Activated naive CD4-positive, alpha-beta T cell treated with anti-CD3 and anti-CD28 coated beads, Interleukin-2, amount 50 U/mL, for 72 hours (primary cell): ENCODE results near the gene TAOK1. TPM values are rescaled to one million over a fixed set of nuclear protein-coding genes. Genes with fewer than 3 reads are reported as not detected.
"Not testable (repeated sequence)": the region's sequence is repeated elsewhere in the genome, so short reads cannot be mapped to it uniquely, and the experiment has no call there.

Experiments
- ATAC-seq, 2 donors: fragments of 150-1000 bp; cut with Tn5 transposase; 2 replicates each; pipeline ENCODE4 v1.10.0; 2021; ENCODE audit warnings: mild to moderate bottlenecking in 2 of 2, moderate library complexity in 2 of 2
- DNase-seq, 2 donors: peaks; one replicate each; pipeline ENCODE4 v3.0.0; 2021 to 2022; ENCODE audit warnings: low spot score in 2 of 2
- H3K27ac Mint-ChIP-seq, 2 donors: one replicate each; pipeline ENCODE4 v1.8.0; 2022; ENCODE audit warnings: mild to moderate bottlenecking in 2 of 2, mixed read lengths in 2 of 2
- H3K36me3 Mint-ChIP-seq, 2 donors: one replicate each; pipeline ENCODE4 v1.8.0; 2022; ENCODE audit warnings: mixed read lengths in 2 of 2
- H3K9me3 Mint-ChIP-seq, 2 donors: one replicate each; pipeline ENCODE4 v1.8.0; 2022; ENCODE audit warnings: mixed read lengths in 2 of 2
- total RNA-seq, 2 donors: library from RNA; stranded (reverse); gene quantifications; one replicate each; pipeline ENCODE4 v1.2.3, GENCODE V29; 2022

The TAOK1 gene
- total RNA-seq, 2 donors from 2014 or later = 31.6 to 37.9 TPM

- ATAC-seq = no peak
- Mint-ChIP-seq H3K27ac (no peak overlapping the region), H3K36me3 (no peaks in the 10 kb centered on the region), H3K9me3 (no peaks in the 10 kb centered on the region)
- no peak for DNase-seq
These were observed 165.7 kb downstream of the TAOK1 start for GRCh38 chr17:29555840-29556239.

- ATAC-seq = peak; percentile 42 to 54
- H3K27ac Mint-ChIP-seq = peak overlapping the region in 1 of 2 donors; percentile 38
- DNase-seq = no peak
- H3K36me3 Mint-ChIP-seq = peaks cover 0 to 4% of the 10 kb centered on the region in 2 donors
- no peaks in the 10 kb centered on the region for H3K9me3 Mint-ChIP-seq
These were observed 167.0 kb downstream of the TAOK1 start for GRCh38 chr17:29557085-29557738.

- ATAC-seq = peak; percentile 86 to 88
- Mint-ChIP-seq H3K9me3 (no peaks in the 10 kb centered on the region), H3K27ac (peak overlapping the region in 1 of 2 donors; percentile 38), H3K36me3 (peaks cover 4 to 9% of the 10 kb centered on the region in 2 donors)
- DNase-seq = no peak
These were observed 167.6 kb downstream of the TAOK1 start for GRCh38 chr17:29557739-29558116.

GRCh38 chr17:29558139-29558538, 168.0 kb downstream of the TAOK1 start:
- peak overlapping the region in 1 of 2 donors; percentile 38 for H3K27ac Mint-ChIP-seq
- not testable (repeated sequence) for ATAC-seq, H3K9me3 Mint-ChIP-seq, DNase-seq
- peaks cover 6 to 11% of the 10 kb centered on the region in 2 donors for H3K36me3 Mint-ChIP-seq

GRCh38 chr17:29559640-29560039, 169.5 kb downstream of the TAOK1 start:
- Mint-ChIP-seq H3K36me3 (peaks cover 6 to 11% of the 10 kb centered on the region in 2 donors), H3K27ac (no peak overlapping the region), H3K9me3 (no peaks in the 10 kb centered on the region)
- DNase-seq (no peak), ATAC-seq (no peak)

GRCh38 chr17:29560316-29560715, 170.2 kb downstream of the TAOK1 start:
- DNase-seq (no peak), ATAC-seq (no peak)
- Mint-ChIP-seq H3K36me3 (peaks cover 6 to 11% of the 10 kb centered on the region in 2 donors), H3K9me3 (no peaks in the 10 kb centered on the region), H3K27ac (no peak overlapping the region)

GRCh38 chr17:29561554-29562517, 171.7 kb downstream of the TAOK1 start:
- peaks cover 11 to 16% of the 10 kb centered on the region in 2 donors for H3K36me3 Mint-ChIP-seq
- H3K27ac Mint-ChIP-seq = no peak overlapping the region
- no peak for DNase-seq
- ATAC-seq = no peak
- no peaks in the 10 kb centered on the region for H3K9me3 Mint-ChIP-seq

- Mint-ChIP-seq H3K27ac (no peak overlapping the region), H3K36me3 (peaks cover 11 to 16% of the 10 kb centered on the region in 2 donors), H3K9me3 (no peaks in the 10 kb centered on the region)
- ATAC-seq (no peak), DNase-seq (no peak)
These were observed 172.5 kb downstream of the TAOK1 start for GRCh38 chr17:29562615-29563014.

- no peak for ATAC-seq
- peaks cover 11 to 16% of the 10 kb centered on the region in 2 donors for H3K36me3 Mint-ChIP-seq
- no peak for DNase-seq
- no peaks in the 10 kb centered on the region for H3K9me3 Mint-ChIP-seq
- H3K27ac Mint-ChIP-seq = no peak overlapping the region
These were observed 173.7 kb downstream of the TAOK1 start for GRCh38 chr17:29563816-29564215.

GRCh38 chr17:29565643-29566472, 175.7 kb downstream of the TAOK1 start:
- H3K36me3 Mint-ChIP-seq = peaks cover 11 to 20% of the 10 kb centered on the region in 2 donors
- peak overlapping the region; percentile 82 to 84 for H3K27ac Mint-ChIP-seq
- H3K9me3 Mint-ChIP-seq = no peaks in the 10 kb centered on the region
- DNase-seq (peak in 1 of 2 donors; percentile 65), ATAC-seq (peak; percentile 18 to 21)

- Mint-ChIP-seq H3K27ac (peak within 1 kb of the TSS; percentile 84 to 88), H3K36me3 (peaks cover 11 to 20% of the 10 kb centered on the region in 2 donors), H3K9me3 (no peaks in the 10 kb centered on the region)
- ATAC-seq (peak; percentile 48 to 55), DNase-seq (peak; percentile 73)
These were observed 176.5 kb downstream of the TAOK1 start, which contains the start of gene ABHD15 for GRCh38 chr17:29566473-29567303. ABHD15 (minus strand) TSS chr17:29567037; CDS start chr17:29566966, 71 bp downstream.

- DNase-seq = no peak
- ATAC-seq = peak; percentile 12 to 13
- Mint-ChIP-seq H3K27ac (peak overlapping the region; percentile 22 to 88), H3K9me3 (no peaks in the 10 kb centered on the region), H3K36me3 (peaks cover 11 to 16% of the 10 kb centered on the region in 2 donors)
These were observed 177.1 kb downstream of the TAOK1 start for GRCh38 chr17:29567304-29567553.

- Mint-ChIP-seq H3K36me3 (peaks cover 7 to 11% of the 10 kb centered on the region in 2 donors), H3K27ac (peak overlapping the region; percentile 88 to 90), H3K9me3 (no peaks in the 10 kb centered on the region)
- peak; percentile 79 to 84 for DNase-seq
- peak; percentile 66 to 68 for ATAC-seq
These were observed 177.6 kb downstream of the TAOK1 start for GRCh38 chr17:29567554-29568330.

GRCh38 chr17:29568331-29569244, 178.4 kb downstream of the TAOK1 start, which contains the start of gene TP53I13:
TP53I13 (plus strand) TSS chr17:29568701; CDS start chr17:29568759, 58 bp downstream.
- H3K9me3 Mint-ChIP-seq = no peaks in the 10 kb centered on the region
- peak within 1 kb of the TSS; percentile 88 to 90 for H3K27ac Mint-ChIP-seq
- peak; percentile 84 to 87 for DNase-seq
- peak; percentile 60 to 63 for ATAC-seq
- peaks cover 5 to 15% of the 10 kb centered on the region in 2 donors for H3K36me3 Mint-ChIP-seq
